Fibroblast of skin of back (primary cell): ENCODE results near the gene UBXN4.
"Not testable (repeated sequence)": the region's sequence is repeated elsewhere in the genome, so short reads cannot be mapped to it uniquely, and the experiment has no call there.

ENCODE experiments used
- DNase-seq: peaks from one replicate; pipeline ENCODE4 v3.0.0-alpha.2; 2013

UBXN4 gene

DNA sequence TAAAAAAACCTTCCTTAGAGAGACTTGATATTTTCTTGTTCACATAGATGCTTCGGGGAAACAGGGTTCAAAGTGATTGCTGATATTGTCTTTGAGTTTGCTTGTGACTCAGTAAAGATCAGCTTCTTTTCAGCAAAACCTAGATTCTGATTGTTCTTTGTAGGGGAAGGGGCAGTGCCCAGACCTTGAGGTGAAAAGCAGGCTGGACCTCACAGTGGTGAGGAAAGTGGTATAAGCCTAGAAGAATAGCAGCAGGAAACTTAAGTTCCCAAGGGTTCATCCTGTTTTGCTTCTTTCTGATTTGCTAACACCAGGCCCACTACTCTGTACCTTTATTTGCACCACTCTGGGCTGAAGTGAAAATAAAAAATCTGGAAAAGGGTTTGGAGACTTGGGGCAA lies 20.9 kb downstream of the UBXN4 start:
- DNase-seq: no peak

DNA sequence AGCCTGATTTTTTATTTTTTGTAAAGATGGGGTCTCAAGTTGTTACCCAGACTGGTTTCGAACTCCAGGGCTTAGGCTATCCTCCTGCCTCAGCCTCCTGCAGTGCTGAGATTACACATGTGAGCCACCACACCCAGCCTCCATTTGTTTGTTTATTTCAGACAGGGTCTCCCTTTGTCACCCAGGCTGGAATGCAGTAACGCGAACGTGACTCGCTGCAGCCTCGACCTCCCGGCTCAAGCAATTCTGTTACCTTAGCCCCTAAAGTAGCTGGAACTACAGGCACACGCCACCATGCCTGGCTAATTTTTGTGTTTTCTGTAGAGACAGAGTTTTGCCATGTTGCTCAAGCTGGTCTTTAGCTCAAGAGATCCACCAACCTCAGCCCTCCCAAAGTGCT lies 27.2 kb downstream of the UBXN4 start:
- peak; percentile 3 for DNase-seq

DNA sequence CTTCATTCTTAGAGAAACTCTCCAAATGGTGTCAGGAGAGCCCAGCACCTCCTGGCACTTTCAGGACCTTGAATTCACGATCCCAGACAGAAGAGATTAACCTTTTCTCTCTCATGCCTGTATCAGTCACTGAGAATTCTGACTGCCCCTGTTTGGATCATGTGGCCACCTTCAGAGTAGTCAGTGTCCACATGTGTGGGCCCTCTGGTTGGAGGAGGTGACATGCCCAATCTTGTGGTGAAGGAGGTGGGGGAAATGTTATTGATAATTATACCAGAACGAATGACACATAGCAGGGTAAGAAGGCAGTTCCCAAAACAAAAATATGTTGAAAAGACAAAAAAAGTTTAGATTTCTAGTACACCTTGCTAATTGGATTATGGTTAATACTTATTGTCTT lies 31.7 kb downstream of the UBXN4 start:
- DNase-seq: no peak

DNA sequence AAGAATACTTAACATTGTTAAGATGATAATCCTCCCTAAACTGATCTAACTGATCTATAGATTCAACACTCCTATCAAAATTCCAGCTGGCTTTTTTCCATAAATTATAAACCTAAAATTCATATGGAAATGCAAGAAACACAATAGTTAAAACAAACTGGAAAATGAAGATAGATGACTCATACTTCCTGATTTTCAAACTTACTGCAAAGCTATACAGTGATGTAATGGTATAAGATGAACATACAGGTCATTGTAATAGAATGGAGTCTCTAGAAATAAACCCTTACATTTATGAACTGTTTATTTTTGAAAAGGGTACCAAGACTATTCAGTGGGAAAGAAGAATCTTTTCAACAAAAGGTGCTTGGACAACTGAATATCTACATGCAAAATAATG lies 32.3 kb downstream of the UBXN4 start:
- peak; percentile 72 for DNase-seq

DNA sequence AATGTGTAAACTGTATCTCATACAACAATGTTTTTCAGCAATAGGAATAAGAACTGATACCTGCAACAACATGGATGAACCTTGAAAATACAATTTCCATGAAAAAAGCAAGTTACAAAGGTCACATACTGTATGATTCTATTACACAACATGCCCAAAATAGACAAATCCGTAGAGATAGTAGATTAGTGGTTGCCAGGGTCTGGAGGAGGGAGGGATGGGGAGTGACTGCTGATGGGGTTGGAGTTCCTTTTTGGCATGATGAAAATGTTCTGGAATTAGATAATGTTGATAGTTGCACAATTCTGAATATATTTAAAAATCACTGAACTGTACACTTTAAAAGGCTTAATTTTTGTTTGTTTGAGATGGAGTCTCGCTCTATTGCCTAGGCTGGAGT lies 33.8 kb downstream of the UBXN4 start:
- peak; percentile 6 for DNase-seq

DNA sequence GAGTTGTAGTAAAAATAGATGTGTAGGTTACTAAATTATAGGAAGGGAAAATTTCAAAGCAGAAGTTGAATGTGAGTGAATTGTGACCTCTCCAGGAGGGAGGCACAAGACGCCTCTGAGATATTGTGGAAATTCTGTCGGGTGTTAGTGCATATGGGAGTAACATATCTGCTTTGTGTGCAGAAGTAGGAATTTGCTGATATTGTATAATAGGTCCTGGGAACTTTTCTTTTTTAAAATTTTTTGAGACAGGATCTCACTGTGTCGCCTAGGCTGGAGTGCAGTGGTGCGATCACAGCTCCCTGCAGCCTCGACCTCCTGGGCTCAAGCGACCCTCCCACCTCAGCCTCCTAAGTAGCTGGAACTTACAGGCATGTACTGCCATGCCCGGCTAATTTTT lies 34.7 kb downstream of the UBXN4 start:
- DNase-seq: no peak

DNA sequence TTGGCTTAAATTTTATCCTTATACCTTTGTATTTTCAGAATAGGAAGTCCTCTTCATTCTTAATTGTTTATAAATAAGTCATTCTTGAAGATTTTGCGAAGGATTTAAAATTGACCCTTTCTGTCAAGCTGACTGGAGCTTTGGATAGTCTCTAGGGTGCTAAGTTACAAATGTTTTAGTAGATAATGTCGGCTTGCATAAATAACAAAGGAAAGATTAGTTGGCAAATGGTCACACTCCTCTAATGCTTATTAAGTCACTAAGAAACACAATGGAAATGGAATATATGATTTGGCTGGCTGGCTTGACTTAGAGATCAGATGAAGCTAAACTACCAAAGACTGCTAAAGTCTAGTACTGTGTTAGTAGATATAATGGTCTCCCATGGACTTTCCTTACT lies 40.6 kb downstream of the UBXN4 start:
- no peak for DNase-seq

DNA sequence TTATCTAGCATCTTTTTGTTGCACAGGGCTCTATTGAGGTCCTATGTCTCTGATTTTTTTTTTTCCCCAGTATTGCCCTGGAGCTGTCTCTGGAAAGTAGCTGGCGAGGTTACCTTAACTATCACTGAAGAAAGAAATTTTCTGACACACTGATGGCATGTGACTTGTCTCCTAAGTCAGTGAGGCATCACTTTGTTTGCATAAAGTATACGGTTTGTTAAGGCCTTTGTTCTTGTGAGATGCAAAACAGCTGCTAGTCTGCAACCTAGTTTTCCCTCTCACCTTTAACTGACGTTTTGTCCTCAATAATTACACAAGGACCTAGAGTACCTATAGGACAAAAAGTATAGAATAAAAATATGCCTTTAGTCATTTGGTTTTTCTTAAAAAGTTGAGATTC lies 41.8 kb downstream of the UBXN4 start:
- DNase-seq: no peak

DNA sequence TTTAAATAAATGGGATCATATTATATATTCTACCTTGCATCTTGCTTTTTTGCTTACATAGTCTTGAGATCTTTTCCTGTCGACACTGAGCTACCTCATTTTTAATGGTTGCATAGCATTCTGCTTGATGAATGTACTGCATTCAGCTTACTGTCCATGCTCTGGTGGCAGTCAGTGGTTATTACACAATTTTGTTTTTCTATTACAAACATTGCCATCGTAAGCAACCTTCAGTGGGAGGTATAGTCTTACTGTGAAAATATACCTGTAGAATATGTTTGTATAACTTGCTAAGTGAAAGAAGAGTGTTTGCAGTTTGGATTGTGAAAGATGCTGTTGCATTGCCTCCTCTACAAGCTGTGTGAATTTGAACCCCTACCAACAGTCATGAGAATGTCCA lies 43.4 kb downstream of the UBXN4 start:
- DNase-seq: no peak

DNA sequence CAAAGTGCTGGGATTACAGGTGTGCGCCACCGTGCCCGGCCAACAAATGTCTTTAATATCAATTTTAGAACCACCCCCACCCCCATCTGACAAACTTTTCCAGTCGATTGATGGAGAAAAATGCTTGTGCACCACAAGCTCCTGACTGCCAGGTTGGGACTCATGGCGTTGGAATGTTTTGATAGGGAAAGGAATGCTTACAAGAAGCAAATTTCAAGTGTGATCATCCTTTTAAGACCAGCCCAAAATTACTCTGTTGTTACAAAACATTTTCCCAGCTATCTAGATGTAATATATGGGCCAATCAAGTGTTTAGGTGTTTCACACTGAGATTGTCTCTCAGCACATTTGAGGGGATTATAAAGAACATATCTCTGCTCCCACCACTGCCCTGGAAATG lies 45.2 kb downstream of the UBXN4 start:
- peak; percentile 96 for DNase-seq

DNA sequence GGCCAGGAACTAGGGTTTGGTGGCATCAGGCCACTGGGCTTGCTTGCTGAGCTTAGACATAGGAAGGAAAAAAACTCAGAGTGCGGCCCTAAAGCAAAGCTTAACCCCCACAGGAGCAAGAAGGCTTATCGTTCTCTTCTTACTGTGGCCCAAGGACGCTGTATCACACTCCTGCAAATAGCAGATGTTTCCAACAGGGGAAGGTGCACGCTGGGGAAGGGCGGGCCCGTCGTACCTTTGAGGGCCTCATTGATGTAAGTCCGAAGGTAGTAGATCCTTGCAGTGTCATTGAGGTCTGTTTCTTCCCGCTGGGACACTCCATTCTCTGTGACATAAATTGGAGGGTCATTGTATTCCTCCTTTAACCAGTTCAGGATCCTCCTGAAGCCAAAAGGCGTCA lies 48.8 kb downstream of the UBXN4 start:
- no peak for DNase-seq

DNA sequence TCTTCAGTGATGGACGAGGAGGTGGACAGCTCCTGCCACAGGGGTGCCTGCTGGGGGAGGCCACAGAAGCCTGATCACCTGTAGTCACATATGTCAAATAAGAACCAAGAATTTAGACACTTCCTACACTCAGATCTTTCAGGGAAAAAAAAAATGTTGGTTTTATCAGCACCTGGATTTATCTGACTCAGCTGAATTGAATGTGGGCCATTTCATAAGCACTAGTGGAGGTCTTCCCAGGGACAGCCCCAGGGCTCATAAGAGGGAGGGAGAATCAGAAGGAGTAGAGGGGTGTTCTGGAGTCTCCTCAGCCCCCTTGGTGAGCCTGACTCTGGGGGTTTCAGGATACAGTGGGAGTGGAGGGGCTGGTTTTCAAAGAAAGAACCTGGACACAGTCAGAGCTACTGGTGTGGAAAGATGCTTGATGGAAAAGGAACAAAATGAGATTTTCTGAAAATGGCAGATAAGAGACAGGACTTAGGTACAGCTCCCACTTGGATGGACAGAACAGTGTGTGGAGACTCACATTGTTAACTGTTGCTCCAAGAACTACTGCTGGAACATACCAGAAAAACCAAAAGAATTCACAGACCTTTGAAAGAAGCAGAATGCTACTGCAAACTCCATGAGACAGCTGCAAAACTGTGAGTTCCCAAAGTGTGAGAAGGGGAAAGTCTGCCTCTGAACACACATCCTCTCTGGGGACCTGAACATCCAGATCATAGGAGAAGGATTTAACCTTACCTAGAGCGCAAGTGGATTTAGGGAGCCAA lies 49.9 kb downstream of the UBXN4 start:
- peak; percentile 50 for DNase-seq

DNA sequence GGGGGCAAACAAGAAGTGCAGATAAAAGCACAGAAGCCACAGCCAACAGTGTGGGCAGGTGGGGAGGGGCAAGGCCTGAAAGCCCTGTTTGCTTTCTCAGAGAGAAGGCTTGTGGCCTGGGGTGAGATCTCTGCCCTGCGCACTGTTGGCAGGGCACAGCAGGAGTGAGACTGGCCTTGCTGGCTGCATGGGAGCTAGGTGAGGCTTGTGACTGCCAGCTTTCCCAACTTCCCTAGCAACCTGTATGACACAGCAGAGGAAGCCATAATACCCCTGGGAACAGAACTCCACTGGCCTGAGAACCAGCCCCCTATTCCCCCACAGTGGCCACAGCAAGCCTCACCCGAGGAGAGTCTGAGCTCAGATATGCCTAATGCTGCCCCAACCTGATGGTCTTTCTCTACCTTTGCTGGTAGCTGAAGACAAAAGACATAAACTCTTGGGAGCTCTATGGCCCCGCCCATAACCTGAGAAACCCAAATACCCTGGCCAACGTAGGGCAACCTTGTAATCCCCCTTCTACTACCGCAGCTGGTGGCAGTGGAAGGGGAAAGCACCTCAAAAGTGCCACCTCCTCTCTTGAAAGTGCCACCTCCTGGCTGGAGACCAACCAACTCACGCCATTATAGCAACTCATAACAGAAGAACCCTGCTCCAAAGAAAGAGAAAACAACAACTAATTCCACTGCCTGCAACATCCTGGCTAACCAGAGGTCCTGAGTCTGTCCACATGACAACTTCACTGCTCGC lies 50.9 kb downstream of the UBXN4 start:
- DNase-seq: no peak

DNA sequence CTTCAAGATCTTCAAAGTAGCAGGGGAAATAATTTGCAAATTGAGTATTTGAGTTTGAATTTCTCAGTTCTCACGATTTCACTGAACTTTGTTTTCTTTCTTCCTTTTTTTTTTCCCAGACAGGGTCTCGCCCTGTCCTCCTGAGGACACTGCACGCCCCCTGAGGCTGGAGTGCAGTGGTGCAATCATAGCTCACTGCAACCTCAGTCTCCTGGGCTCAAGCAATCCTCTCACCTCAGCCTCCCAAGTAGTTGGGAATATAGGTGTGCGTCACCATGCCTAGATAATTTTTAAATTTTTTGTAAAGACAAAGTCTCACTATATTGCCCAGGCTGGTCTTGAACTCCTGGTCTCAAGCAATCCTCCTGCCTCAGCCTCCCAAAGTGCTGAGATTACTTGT lies 54.0 kb downstream of the UBXN4 start:
- not testable (repeated sequence) for DNase-seq

DNA sequence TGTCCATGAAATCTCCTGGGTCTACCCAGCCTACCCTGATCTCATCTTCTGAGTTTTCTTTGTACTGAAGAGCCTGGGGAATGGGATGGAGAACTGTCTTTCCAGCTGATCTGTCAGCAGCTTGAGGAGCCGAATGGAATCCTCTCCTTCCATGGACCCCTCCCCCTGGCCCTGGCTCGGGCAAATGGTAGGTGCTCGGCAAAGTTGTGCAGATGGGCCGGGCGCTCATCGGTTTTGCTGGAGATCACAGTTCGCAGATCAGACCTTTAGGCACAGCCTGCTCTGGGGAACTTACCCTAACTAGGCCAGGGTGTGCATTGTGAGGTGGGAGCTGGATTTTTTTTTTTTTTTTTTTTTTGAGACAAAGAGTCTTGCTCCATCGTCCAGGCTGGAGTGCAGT lies 55.0 kb downstream of the UBXN4 start:
- no peak for DNase-seq

DNA sequence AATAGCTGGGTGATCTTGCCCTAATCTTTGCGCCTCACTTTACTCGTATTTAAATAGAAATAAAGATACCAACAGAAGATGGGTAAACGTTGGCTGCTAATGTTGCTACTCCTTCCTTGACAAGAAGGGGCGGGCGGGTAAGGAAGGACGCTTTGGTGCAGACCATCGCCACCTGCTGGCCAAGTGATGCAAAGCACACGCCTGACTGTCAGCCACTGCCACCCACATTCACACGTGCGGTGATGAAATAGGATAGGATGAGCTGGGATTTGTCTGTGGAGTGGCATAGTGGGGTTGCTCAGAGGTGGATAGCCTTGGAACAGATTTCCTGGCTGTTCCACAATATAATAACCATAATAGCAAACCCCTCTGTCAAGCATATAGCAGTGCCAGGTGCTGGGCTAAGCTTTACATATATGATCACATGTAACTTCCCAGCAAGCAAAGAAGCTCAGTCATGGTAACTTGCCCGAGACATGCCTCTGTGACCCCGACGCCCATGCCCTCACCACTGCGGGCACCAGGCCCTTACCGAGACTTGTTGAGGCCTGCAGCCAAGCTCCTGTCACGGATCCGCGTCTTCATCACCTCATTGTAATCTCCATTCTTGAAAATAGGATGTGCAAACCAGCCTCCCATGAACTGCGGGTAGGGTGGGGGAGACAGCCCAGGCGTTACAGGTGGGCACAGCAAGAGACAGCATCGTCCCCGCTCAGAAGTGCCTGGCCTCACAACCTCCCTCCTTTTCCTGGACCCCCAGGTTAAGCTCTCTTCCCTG lies 56.0 kb downstream of the UBXN4 start:
- DNase-seq: peak; percentile 74

DNA sequence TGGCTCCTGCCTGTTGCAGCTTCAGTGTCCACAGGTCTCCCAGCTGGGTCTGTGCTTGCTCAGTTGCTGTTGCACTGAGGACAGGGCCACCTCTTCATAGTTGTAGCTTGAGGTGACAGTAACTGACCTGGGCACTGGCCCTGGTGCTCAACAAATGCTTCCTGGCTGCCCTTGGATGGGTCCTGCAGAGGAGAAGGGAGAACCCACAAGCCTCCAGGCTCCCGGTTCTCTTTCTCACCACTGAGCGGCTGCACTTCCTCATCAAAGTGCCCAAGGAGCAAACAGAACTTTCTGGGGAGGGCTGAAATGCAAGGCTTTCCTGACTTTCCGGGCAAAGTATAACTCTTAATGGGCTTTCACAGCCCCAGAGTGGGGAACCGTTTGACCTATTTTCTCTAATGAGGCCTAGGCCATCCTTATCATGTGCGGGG lies 56.6 kb downstream of the UBXN4 start:
- DNase-seq: no peak

DNA sequence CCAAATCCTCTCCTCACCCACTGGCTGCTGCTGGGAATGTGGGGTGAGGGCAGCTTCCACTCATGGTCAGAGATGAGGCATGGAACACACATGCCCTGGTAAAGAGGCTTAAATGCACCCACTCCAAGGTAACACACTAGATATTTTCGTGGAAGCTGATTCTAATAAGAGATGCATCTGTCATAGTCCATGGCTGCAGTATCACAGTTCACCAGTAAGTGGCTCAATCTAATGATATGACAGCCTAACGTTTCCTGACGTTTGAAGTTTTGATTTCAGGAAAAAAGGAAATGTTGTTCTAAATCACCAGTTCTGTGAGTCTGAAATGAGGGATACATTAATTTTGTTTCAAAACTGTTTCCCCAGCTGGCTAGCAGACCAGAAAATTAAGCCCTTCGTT lies 57.1 kb downstream of the UBXN4 start:
- DNase-seq: no peak

DNA sequence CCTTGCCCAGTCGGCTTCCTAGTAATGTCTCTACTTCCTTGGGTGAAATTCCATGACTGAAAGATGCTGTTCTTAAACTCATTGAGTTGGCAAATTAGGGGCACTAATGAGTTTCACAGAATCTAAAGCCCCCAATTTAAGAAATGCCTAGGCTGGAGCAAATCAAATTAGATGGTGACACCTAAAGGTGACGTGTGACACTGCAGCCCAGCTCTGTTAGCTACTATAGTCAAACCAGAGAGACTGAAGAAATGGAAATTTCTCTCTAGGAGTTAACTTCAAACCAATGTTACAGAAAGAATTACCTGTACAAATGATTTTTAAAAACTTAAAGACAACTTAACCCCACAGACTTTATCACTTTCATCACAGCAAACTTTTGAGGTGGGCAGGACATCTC lies 58.1 kb downstream of the UBXN4 start:
- DNase-seq: no peak

DNA sequence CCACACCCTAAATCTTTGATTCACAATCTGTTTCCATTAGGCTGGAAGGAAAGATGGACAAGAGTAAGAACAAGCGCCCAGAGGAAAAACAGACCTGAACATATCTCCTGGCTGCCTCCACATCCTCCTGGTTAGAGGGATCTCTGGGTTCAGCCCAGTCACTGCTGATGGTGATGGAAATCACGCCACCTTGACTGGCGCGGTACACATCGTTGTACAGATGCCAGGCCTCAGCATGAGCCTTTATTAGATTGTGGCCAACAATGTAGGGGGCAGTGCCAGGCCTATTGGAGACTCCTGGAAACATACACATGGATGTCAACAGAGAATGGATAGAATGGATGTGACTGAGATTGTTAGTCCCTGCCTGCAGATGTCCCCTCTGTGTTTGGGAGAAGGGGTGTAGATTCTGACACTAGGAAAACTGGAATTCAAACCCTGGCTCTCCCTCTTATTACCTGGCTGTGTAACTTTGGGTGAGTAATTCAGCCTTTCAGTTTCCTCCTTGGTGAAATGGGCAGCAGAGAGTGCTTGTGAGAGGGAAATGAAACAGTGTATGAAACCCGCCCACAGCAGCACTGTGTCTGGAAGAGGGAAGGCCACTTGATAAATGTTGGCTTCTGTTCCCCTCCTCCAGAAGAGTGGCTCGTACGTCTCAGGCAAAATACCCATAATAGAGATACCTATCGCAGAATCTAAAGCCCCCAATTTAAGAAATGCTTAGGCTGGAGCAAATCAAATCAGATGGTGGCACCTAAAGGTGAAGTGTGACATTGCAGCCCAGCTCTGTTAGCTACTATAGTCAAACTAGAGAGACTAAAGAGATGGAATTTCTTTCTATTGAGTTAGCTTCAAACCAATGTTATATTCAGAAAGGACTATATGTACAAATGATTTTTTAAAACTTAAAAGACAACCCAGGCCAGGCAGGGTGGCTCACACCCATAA lies 59.1 kb downstream of the UBXN4 start:
- no peak for DNase-seq

DNA sequence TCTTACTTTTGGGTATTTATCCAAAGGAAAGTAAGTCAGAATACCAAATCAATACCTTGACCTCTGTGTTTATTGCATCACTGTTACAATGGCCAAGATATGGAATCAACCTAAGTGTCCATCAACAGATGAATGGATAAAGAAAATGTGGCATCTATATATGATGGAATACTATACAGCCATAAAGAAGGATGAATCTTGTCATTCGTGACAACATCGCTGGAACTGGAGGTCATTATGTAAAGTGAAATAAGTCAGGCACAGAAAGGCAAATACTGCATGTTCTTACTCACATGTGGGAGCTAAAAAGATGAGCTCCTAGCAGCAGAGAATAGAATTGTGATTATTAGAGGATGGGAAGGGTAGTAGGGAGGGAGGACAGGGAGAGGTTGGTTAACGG lies 60.7 kb downstream of the UBXN4 start:
- no peak for DNase-seq

DNA sequence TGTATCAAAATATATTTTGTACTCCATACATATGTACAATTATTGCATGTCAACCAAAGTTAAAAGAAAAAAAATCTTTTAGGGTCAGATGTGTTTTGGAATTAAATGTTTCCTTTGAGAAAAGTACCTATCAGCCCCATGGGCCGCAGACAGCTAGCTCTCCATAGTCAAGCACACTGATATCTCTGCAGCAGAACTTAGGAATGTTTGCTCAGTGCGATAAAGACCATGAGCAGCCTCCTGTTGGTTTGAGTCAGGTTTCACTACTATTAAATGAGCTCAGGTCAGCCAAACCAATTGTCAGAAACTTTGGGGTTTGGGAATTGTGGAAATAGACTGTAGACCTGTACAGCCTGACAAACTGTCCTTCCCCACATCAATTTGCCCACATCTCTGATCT lies 61.6 kb downstream of the UBXN4 start:
- no peak for DNase-seq
